Ishikawa (cell line): ENCODE data around the gene TFF1.

ENCODE experiments used
- CEBPB ChIP-seq: IDR thresholded peaks from 2 replicates; pipeline ENCODE4 v1.6.1; 2012
- EP300 ChIP-seq: IDR thresholded peaks from 2 replicates; pipeline ENCODE4 v1.6.1; 2012; ENCODE audit warnings: borderline replicate concordance
- RAD21 ChIP-seq: IDR thresholded peaks from 2 replicates; pipeline ENCODE4 v1.6.1; 2012; ENCODE audit warnings: low read depth
- TAF1 ChIP-seq: IDR thresholded peaks from 2 replicates; pipeline ENCODE4 v1.6.1; 2012; ENCODE audit warnings: low read depth, mild to moderate bottlenecking
- TCF12 ChIP-seq: IDR thresholded peaks from 2 replicates; pipeline ENCODE4 v1.6.1; 2012; ENCODE audit warnings: low read depth
- YY1 ChIP-seq: IDR thresholded peaks from 2 replicates; pipeline ENCODE4 v1.6.1; 2012; ENCODE audit warnings: low read depth
- ZBTB7A ChIP-seq: IDR thresholded peaks from 2 replicates; pipeline ENCODE4 v1.6.1; 2012; ENCODE audit warnings: low read depth
- TF ChIP-seq, protein P1 (sequence below): IDR thresholded peaks from 2 replicates; pipeline ENCODE4 v1.6.1; 2012; ENCODE audit warnings: low read depth, mild to moderate bottlenecking

DNA sequence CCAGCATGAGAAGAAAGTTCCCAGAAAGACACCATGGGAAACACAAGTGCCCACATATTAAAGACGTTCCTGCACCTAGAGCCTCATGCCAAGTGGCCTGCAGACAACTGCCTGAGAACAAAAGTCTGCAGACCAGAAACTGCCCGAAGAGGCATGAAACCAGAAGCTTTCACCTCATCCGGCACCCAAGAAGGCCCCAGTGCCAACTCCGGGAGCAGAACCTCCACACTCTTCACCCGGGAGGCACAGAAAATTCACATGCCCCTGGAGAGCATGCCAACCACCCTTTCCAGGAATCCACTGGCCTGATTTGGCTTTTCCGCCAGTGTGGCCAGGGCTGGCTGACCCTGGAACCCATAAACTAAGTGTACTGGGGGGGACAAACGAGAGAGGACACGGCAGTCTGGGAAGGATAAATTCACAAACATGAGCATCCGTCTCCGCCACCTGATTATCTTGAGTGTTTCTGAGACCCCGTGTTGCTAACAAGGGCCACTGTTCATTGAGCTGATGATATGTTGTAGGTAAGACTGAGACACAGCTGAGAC is 22.3 kb downstream of the TFF1 start:
- TF ChIP-seq EP300 = no peak
- TF ChIP-seq YY1 = no peak
- no peak for TF ChIP-seq RAD21
- TF ChIP-seq CEBPB = no peak
- no peak for TF ChIP-seq TCF12
- TF ChIP-seq, protein P1, sequence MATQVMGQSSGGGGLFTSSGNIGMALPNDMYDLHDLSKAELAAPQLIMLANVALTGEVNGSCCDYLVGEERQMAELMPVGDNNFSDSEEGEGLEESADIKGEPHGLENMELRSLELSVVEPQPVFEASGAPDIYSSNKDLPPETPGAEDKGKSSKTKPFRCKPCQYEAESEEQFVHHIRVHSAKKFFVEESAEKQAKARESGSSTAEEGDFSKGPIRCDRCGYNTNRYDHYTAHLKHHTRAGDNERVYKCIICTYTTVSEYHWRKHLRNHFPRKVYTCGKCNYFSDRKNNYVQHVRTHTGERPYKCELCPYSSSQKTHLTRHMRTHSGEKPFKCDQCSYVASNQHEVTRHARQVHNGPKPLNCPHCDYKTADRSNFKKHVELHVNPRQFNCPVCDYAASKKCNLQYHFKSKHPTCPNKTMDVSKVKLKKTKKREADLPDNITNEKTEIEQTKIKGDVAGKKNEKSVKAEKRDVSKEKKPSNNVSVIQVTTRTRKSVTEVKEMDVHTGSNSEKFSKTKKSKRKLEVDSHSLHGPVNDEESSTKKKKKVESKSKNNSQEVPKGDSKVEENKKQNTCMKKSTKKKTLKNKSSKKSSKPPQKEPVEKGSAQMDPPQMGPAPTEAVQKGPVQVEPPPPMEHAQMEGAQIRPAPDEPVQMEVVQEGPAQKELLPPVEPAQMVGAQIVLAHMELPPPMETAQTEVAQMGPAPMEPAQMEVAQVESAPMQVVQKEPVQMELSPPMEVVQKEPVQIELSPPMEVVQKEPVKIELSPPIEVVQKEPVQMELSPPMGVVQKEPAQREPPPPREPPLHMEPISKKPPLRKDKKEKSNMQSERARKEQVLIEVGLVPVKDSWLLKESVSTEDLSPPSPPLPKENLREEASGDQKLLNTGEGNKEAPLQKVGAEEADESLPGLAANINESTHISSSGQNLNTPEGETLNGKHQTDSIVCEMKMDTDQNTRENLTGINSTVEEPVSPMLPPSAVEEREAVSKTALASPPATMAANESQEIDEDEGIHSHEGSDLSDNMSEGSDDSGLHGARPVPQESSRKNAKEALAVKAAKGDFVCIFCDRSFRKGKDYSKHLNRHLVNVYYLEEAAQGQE = no peak
- TF ChIP-seq ZBTB7A = no peak
- TF ChIP-seq TAF1 = no peak
